Caki2 (cell line): Measurements from ENCODE around the gene NES. TPM values are rescaled to one million over a fixed set of nuclear protein-coding genes. Genes with fewer than 3 reads are reported as not detected.

Source experiments
- DNase-seq: peaks from one replicate; pipeline ENCODE4 v3.0.0-alpha.2; 2015; ENCODE audit warnings: low read depth
- in situ Hi-C: cut with HindIII; loops from 2 replicates; pipeline ENCODE4 v1.10.0; 2016; ENCODE audit warnings: low sequenced_read_pairs, low pct_unique_long_range_greater_than_20kb, mixed read lengths
- total RNA-seq: library from RNA; depleted of rRNA; stranded (reverse); fragments of >200 nt; shearing (Covaris generic); gene quantifications from 2 replicates; pipeline ENCODE4 v1.2.3, GENCODE V29; 2014; ENCODE audit warnings: low replicate concordance

Gene NES
- total RNA-seq, 1 experiment from 2014 or later = 0.03 TPM

GRCh38 chr1:156689953-156690674, 12.9 kb upstream of the NES start:
- no peak for DNase-seq
- in situ Hi-C loops = no loop called here

GRCh38 chr1:156689035-156689952, 12.1 kb upstream of the NES start:
- DNase-seq = peak; percentile 79
- in situ Hi-C loops = no loop called here

GRCh38 chr1:156684227-156684782, 7.1 kb upstream of the NES start:
- no peak for DNase-seq
- in situ Hi-C loops = no loop called here

- DNase-seq = no peak
- in situ Hi-C loops = no loop called here
Measured at GRCh38 chr1:156682166-156682890, 5.1 kb upstream of the NES start.

GRCh38 chr1:156681196-156681960, 4.2 kb upstream of the NES start:
- DNase-seq = no peak
- in situ Hi-C loops = no loop called here

- DNase-seq = no peak
- in situ Hi-C loops = no loop called here
Measured at GRCh38 chr1:156680056-156680455, 2.8 kb upstream of the NES start.

- peak; percentile 67 for DNase-seq
- in situ Hi-C loops = no loop called here
Measured at GRCh38 chr1:156677616-156678596, 699 bp upstream of the NES start.

- in situ Hi-C loops = no loop called here
- no peak for DNase-seq
Measured at GRCh38 chr1:156676114-156676819, 940 bp downstream of the NES start.

GRCh38 chr1:156675210-156676113, 1.7 kb downstream of the NES start:
- in situ Hi-C loops = no loop called here
- no peak for DNase-seq

- in situ Hi-C loops = no loop called here
- DNase-seq = no peak
Measured at GRCh38 chr1:156673387-156674121, 3.7 kb downstream of the NES start.

GRCh38 chr1:156671804-156672203, 5.4 kb downstream of the NES start:
- in situ Hi-C loops = no loop called here

GRCh38 chr1:156670791-156671190, 6.4 kb downstream of the NES start:
- no peak for DNase-seq
- in situ Hi-C loops = no loop called here

More at GRCh38 chr1:156671804-156672203, 5.4 kb downstream of the NES start:
- DNase-seq = no peak

- DNase-seq = no peak
- in situ Hi-C loops = no loop called here
Measured at GRCh38 chr1:156670359-156670758, 6.8 kb downstream of the NES start.

- in situ Hi-C loops = no loop called here
- no peak for DNase-seq
Measured at GRCh38 chr1:156669794-156670193, 7.4 kb downstream of the NES start.
